GM11168 (cell line): ENCODE data around the gene KRT81.
"Not testable (repeated sequence)": the region's sequence is repeated elsewhere in the genome, so short reads cannot be mapped to it uniquely, and the experiment has no call there.

Source experiments
- in situ Hi-C: fragments of 300-500 bp; cut with MboI; formaldehyde crosslinking; loops from one replicate; pipeline ENCODE4 v1.12.0; 2022; ENCODE audit warnings: low sequenced_read_pairs; ENCODE audit not compliant: unreplicated experiment

KRT81 gene

GRCh38 chr12:52245259-52245961, 45.9 kb downstream of the KRT81 start:
- in situ Hi-C loops, result no loop called here

DNA sequence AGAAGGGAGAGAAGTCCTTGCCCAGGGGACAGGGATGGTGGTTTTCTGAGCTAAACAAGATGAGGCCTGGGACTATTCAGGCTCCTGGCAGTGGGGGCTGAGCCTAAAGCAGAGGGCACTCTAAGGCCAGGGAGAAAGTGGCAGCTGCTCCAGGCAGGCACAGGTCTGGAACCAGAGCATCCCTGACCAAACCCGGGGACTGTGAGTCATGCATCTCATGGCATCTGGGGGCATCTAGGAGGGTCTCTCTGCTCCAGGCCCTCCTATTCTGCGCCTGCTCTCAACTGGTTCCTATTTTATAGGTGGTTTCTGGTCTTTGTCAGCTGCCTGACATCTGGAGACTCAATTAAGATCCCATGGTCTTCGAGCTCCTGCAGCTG, 46.7 kb downstream of the KRT81 start:
- in situ Hi-C loops, result no loop called here

GRCh38 chr12:52243856-52244614, 47.3 kb downstream of the KRT81 start:
- in situ Hi-C loops, result no loop called here

DNA sequence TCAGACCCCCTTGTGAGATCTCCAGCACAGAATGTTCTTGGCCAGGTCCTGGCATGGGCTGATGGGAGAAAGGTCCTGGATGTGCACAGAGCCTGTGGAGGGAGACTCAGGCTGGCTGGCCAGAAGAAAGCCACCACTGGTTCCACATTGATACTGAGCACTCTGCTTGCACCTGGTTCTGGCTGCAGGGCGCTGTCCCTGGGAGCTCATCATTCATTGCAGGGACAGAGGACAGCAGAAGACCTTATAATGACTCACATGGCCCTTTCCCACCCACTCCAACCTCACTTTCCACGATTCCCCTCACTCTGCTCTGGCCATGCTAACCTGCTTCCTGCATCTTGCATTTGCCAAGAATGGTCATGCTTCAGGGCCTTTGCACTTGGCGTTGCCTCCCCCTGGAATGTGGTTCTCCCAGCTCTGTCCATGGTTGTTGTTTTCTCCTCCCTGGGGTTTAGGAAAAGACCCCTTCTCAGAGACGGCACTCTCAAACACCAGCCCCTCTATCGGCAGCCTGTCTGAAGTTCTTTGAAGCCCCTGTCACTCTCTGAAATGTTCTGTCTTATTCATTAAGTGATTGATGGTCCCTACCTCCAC, 48.0 kb downstream of the KRT81 start:
- in situ Hi-C loops, result no loop called here

GRCh38 chr12:52242442-52243258, 48.7 kb downstream of the KRT81 start:
- in situ Hi-C loops, result no loop called here

GRCh38 chr12:52241205-52241842, 50.0 kb downstream of the KRT81 start:
- in situ Hi-C loops, result no loop called here

DNA sequence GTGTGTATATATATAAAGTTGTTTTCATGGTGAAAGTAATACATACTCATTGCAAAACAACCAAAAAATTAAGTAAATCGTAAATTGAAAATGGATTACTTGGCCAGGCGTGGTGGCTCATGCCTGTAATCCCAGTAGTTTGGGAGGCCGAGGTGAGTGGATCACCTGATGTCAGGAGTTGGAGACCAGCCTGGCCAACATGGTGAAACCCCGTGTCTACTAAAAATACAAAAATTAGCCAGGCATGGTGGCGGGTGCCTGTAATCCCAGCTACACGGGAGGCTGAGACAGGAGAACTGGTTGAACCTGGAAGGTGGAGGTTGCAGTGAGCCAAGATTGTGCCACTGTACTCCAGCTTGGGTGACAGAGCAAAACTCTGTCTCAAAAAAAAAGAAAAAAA, 51.1 kb downstream of the KRT81 start:
- in situ Hi-C loops, result not testable (repeated sequence)

GRCh38 chr12:52239767-52240166, 51.6 kb downstream of the KRT81 start:
- in situ Hi-C loops, result no loop called here

DNA sequence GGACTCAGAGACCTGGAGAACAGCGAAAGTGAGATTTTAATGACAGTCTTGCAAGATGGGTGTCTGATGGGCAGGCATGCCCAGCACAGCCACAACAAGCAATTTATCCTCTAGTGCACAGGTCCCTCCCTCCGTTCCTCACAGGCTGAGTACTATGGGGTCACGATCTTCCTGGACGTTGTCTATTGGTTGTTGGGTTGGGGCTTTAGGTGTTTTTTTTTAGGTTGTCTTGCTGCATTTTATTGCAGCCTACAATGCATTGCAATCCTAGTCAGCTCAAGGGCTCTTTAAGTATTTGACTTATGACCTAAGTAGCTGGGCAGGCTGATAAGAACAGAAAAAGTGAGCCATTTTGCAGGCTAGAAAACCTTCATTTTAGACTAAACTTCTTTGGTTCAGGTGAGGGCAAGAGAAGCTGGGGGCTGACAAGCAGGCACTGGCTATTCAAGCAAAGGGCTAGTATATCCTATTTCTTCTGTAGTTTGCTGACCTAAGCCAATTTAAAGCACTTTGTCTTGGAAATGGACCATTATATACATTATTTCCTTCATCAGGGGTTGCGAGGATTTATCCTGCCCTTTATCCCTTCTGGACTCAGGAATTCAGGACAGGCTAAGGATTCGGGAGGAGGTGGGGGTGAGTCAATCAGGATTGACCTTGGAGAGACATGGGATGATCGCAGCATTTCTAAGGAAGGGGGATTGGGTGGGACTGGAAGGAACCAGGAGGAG, 52.3 kb downstream of the KRT81 start:
- in situ Hi-C loops, result no loop called here

DNA sequence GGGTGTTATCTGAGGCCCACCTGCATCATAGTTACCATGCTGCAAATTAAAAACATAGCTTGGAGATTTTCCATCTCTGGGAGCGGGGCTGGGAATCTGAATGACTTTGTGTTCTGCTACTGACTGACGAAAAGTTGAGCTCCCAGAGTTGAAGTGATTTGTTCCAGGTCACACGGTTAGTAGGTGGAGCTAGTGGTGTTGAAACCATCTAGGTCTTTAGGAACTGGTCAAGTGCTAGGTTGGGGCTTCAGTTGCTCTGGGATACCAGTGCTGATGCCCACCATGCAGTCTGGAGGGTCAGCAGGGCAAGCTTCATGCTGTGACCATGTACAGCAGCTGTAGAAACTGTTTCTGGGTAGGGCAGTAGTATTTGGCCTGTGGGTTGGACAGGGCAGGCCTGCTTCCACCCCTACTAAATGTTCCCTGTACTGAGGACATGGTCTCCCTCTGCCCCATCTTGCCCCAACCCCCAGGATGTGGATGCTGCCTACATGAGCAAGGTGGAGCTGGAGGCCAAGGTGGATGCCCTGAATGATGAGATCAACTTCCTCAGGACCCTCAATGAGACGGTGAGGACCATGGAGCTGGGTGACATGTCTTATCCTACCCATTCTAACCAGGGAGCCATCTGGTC, 53.0 kb downstream of the KRT81 start:
- in situ Hi-C loops, result no loop called here

- in situ Hi-C loops, result no loop called here
These were observed 54.8 kb downstream of the KRT81 start for GRCh38 chr12:52236386-52237050.
